ENCODE results near the gene MCTP1. TPM values are rescaled to one million over a fixed set of nuclear protein-coding genes. Genes with fewer than 3 reads are reported as not detected.

MCTP1 gene
- total and polyA plus RNA-seq, 2 of the 8 experiments (the other 6 are each of a cell fraction or from before 2014, with no cell fraction given) = 0.56 to 3.4 TPM

- peak in 2 of 3 experiments; percentile 60 to 88; a peak in 2 of 4 replicates for TF ChIP-seq CTCF (IDR thresholded peaks at IDR 0.05; ENCODE audit: control extremely low read depth in 1 of 3, insufficient read depth in 1 of 3, low read depth in 1 of 3, low read length in 3 of 3)
- TF ChIP-seq KDM1A (IDR thresholded peaks at IDR 0.05; ENCODE audit: borderline replicate concordance, low read length) = no peak
- TF ChIP-seq CBX5 (IDR thresholded peaks at IDR 0.05; ENCODE audit: low read depth, low read length) = no peak
Measured at GRCh38 chr5:94849821-94850736, 434.8 kb downstream of the MCTP1 start (continued).

All from H1 (cell line).